DMS 273 (cell line): ENCODE results near the gene GC.
A peak's percentile ranks its signal among the peaks of the same experiment; 100 is the strongest.
"Not testable (repeated sequence)": the region's sequence is repeated elsewhere in the genome, so short reads cannot be mapped to it uniquely, and the experiment has no call there.

Experiments used
- DNase-seq: peaks from one replicate; lab custom pipeline; 2025; ENCODE audit not compliant: unreplicated experiment; lab: John Stamatoyannopoulos, UW

The GC gene, protein sequence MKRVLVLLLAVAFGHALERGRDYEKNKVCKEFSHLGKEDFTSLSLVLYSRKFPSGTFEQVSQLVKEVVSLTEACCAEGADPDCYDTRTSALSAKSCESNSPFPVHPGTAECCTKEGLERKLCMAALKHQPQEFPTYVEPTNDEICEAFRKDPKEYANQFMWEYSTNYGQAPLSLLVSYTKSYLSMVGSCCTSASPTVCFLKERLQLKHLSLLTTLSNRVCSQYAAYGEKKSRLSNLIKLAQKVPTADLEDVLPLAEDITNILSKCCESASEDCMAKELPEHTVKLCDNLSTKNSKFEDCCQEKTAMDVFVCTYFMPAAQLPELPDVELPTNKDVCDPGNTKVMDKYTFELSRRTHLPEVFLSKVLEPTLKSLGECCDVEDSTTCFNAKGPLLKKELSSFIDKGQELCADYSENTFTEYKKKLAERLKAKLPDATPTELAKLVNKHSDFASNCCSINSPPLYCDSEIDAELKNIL

DNA sequence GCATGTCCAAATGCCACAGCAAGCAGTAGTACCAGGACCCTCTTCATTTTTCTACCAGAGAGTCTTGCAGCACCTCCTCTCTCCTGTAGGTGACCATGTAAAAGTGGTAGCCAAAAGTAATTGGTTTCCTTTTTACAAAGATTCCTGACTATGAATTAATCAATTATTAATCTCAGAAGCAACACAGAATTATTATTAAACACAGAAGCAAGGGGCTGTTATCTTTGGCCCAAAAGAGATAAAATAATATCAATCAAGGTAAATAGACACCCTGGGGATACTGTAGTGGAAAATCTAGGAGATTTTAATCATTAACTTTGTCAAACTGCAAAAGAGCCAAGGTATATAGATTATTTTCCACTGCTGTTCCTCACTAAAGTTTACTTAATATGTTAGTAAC is at the start of gene GC:
GC (minus strand) TSS at position 108 of the 400 bp plus-strand sequence; CDS start at position 47, 61 bp downstream.
- DNase-seq = no peak

GRCh38 chr4:71833232-71833900 is 49.5 kb upstream of the GC start:
- DNase-seq = peak; percentile 1

DNA sequence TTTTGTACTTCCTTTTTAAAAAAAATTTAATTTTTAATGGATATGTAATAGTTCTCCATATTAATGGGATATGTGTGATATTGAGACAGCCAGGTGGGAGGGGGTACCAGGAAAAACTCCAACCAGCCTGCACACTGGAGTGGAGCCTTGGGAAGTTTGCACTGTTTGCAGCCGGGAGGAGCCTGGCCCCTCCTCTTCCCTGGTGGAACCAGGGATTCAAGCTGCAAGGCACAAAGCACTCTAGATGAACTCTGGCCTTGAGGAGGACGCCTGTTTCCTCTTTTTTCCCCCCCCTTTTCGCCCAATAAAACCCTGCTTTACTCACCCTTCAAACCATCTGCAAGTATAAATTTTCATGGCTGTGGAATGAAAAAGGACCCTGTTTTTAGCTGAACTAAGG is 48.2 kb upstream of the GC start:
- no peak for DNase-seq

GRCh38 chr4:71830497-71831190 is 46.8 kb upstream of the GC start:
- no peak for DNase-seq

DNA sequence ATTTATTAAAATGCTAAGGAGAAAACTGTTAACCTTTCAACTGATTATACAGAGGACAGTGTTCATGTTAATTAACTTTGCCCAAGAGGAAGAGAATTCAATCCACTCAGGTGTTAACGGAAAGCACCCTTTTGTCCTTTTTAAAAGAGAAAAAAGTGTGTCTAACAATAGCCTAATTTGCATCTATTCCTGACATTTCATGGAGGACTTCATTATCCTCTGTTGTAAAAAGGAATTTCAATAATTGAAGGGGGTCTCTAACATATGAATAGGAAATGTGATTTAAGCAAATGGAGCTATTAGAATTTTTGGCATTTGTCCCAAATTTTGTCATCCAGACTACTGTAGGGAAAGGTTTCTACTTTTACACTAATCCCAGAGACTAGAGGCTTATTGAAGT is 44.6 kb upstream of the GC start:
- DNase-seq = no peak

GRCh38 chr4:71827826-71828225 is 43.9 kb upstream of the GC start:
- no peak for DNase-seq

DNA sequence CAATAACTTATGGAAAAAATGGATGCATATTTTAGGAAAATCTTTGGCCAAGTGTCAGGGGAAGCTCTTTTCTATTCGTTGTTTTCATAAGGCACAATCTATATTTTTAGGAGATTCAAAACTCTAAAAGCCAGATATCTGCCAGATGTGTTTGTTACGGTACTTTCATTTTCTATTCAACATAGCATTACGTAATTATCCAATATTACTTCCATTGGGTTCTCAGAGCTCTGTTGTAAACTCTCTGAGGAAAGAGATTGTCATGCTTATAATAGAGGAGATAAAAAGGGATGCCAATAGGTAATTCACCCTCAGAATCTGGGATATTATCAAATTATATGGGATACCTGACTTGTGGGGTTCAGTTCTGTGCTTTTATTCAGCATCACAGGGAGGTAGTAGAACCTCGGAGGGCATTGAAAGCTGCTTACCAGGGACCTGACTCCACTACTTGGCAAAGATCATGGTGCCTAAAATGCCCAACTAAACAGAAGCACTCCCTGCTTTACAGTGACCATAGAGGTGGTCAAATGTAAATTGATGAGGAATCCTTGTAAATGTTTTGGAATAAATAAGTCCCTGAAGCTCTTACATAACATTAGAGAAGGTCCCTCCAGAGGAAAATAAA is 32.9 kb upstream of the GC start:
- DNase-seq = no peak

DNA sequence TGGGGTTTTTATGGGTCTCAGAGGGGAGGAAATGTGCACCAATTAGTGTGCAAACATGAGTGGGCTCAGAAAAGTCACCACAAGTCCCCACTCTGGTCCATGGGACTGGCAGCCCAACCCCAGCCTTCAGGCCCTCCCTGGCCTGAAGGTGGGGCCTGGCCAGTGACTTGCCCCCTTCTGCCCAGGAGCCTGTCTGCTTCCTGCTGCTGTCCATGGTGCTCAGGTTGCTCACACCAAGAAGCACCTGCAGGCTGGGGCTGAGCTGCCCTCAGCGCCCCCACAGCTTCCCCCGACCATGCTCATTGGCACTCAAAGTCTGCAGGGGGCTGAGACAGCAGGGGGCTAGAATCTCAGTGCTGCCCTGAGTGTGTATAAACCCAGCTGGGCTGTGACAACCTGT is 30.6 kb upstream of the GC start:
- DNase-seq = no peak

DNA sequence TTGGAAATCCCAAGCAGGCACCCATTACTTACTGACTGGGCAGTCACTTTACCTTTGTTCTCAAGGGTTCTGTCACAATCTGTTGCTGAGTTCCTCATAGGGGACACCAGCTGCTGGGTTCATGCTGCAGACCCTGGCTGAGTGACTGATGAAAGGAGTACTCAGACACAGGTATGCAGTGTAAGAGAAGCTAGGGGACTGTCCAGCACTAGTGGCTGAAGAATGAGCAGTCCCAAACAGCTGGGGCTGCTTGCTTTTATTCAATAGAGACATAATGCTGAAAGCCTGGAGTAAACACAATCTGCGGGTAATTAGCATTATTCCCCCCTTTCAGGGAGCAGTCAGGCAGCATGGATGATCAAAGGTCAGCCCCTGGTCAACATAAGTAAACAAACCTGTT is 25.9 kb upstream of the GC start:
- DNase-seq = not testable (repeated sequence)

- no peak for DNase-seq
Measured at GRCh38 chr4:71807469-71807868, 23.6 kb upstream of the GC start.

- not testable (repeated sequence) for DNase-seq
Measured at GRCh38 chr4:71805230-71805629, 21.4 kb upstream of the GC start.

DNA sequence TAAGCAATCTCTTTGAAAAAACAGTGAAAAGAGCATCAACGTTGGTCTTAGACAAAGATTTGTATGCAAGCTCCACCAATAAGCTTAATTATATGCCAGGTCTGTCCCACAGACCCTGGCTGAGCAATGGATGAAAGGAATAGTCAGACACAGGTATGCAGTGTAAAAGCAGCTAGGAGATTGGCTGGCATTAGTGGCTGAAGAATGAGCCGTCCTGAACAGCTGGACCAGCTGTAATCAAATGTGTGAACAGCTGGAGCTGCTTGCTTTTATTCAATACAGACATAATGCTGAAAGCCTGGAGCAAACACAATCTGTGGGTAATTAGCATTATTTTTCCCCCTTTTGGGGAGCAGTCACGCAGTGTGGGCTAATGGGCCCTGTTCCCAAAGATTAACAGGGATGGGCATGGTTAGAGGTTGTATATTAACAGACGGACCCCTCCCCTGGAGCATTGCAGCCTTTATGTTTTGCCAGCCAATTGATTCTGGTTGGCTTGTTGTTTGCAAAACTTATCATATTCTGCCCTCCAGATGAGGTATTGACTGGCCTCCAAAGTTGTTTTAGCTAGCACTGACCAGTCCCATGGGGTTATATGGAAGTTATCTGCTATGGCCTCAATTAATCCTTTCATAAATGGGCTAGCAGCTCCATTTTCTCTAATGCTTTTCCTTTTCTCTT is 20.3 kb upstream of the GC start:
- not testable (repeated sequence) for DNase-seq

DNA sequence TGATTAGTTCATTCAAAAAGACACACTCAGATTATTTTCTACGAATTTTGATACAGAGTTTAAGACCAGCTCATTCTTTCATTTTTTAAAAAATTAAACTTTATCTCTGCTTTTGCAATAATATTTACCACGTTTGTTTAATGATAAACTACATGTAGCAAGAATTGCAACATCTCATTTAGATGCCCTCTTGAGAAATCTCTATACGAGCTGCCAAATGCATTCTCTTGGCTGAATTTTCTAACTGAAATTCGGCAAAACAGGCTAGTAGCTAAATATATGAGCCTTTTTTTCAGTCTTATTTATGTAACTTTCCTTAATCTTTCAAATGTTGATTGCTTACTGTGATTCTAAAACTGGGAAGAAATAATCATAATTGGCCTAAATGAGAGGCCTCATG is 2.1 kb upstream of the GC start:
- DNase-seq = no peak

- no peak for DNase-seq
Measured at GRCh38 chr4:71784569-71785197, 804 bp upstream of the GC start.

DNA sequence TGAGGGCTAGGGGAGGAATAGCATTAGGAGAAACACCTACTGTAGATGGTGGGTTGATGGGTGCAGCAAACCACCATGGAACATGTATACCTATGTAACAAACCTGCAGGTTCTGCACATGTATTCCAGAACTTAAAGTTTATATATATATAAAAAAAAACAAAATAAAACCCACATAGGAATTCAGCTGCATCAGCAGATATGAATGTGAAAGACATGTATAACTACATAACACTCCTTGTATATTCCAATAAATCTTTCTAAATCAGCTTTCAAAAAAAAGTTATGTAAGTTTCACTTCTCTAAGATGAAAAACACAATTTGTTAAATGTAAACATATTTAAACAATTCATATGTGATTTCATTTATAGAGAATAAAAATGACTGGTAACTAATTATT is 6.0 kb downstream of the GC start:
- no peak for DNase-seq

- no peak for DNase-seq
Measured at GRCh38 chr4:71775449-71775848, 8.4 kb downstream of the GC start.

GRCh38 chr4:71774136-71774535 is 9.7 kb downstream of the GC start:
- no peak for DNase-seq

DNA sequence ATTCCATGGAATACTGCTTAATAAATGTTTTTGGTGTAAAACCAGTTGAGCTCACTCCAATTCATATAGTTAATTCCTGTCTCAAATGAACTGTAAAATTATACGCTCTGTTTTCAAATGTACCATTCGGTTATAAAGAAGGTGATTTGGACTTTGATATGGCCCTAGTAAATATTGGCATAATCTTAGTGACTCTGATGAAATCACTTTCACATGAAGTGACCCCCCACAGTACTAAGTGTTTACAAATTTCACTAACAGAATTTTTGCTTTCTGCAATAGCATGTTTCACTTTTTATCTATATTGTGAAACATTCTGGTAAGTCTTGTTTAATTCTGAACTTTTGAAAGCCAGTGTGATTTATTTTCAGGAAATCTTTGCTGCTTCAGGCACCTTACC is 10.9 kb downstream of the GC start:
- no peak for DNase-seq

GRCh38 chr4:71772592-71772991 is 11.3 kb downstream of the GC start:
- no peak for DNase-seq

DNA sequence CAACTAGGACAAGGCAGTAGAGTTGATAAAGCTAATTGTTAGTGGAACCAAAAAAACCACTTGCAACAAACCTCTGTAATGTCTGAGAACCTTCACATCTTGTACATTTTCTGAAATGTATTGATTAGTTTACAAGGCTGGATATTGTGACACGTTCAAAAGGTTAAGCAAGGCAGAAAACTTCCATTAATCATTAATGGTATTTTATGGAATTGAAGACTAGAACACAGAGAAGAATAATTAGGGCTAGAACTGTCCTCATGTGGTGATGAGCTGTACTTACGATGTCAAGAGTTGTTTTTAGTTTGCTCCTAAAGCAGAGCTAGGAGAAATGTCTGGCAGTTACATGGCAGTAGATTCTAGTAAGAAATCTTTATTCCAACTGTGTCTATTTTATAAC is 12.3 kb downstream of the GC start:
- DNase-seq = no peak
